Lung (tissue), 12 donors: ENCODE results near the gene ITGA8. TPM values are rescaled to one million over a fixed set of nuclear protein-coding genes. Genes with fewer than 3 reads are reported as not detected.

Source experiments
- ATAC-seq: fragments of 200-7000 bp; cut with Tn5 transposase; one replicate; pipeline ENCODE4 v1.9.1; 2020; ENCODE audit warnings: moderate number of reproducible peaks; ENCODE audit not compliant: insufficient read depth, low FRiP score
- DNase-seq, 3 donors: peaks; one replicate each; pipeline ENCODE4 v3.0.0-alpha.2; 2013 to 2017
- H3K27ac ChIP-seq, 2 donors: one replicate each; pipeline ENCODE4 v1.5.1; 2013; ENCODE audit warnings: mild to moderate bottlenecking in 2 of 2, moderate library complexity in 2 of 2, control low read depth in 1 of 2, inconsistent platforms in 1 of 2, low read depth in 1 of 2, low read length in 1 of 2
- H3K27me3 ChIP-seq, 3 donors: one replicate each; pipeline ENCODE4 v1.5.1; 2013; ENCODE audit warnings: low read length in 2 of 3; ENCODE audit not compliant: control insufficient read depth in 3 of 3, insufficient read depth in 3 of 3
- H3K36me3 ChIP-seq, 4 donors: one replicate each; pipeline ENCODE4 v1.5.1; 2013; ENCODE audit warnings: low read length in 4 of 4, mild to moderate bottlenecking in 1 of 4, moderate library complexity in 1 of 4; ENCODE audit not compliant: control insufficient read depth in 4 of 4, insufficient read depth in 4 of 4
- H3K4me1 ChIP-seq, 5 donors: one replicate each; pipeline ENCODE4 v1.5.1; 2013; ENCODE audit warnings: low read length in 5 of 5, mild to moderate bottlenecking in 2 of 5, moderate library complexity in 1 of 5; ENCODE audit not compliant: control insufficient read depth in 5 of 5, insufficient read depth in 5 of 5
- H3K4me3 ChIP-seq: one replicate; pipeline ENCODE4 v1.5.1; 2013; ENCODE audit warnings: mild to moderate bottlenecking, control low read depth, moderate library complexity
- H3K9ac ChIP-seq, 2 donors: one replicate each; pipeline ENCODE4 v1.5.1; 2013; ENCODE audit warnings: low read length in 2 of 2, control low read depth in 1 of 2; ENCODE audit not compliant: insufficient read depth in 1 of 2
- H3K9me3 ChIP-seq, 4 donors: one replicate each; pipeline ENCODE4 v1.5.1; 2013; ENCODE audit warnings: low read length in 3 of 4, mild to moderate bottlenecking in 1 of 4, moderate library complexity in 1 of 4; ENCODE audit not compliant: control insufficient read depth in 4 of 4, insufficient read depth in 3 of 4
- WGBS, 2 donors: extraction: QIAGEN DNeasy Blood & Tissue Kit; methylation state at CpG; one replicate each; pipeline ENCODE4 v1.1.7; 2013; 5-methylcytosine and 5-hydroxymethylcytosine counted together
- polyA plus RNA-seq, 2 donors: library from polyadenylated mRNA; stranded (reverse); fragments of 200-250 nt; gene quantifications; one replicate each; pipeline ENCODE4 v1.2.1, GENCODE V29; 2013
- total RNA-seq, 2 donors: library from RNA; depleted of rRNA in 1 of 2; stranded (reverse); fragments of >200 nt in 1 of 2; gene quantifications; one replicate each; pipeline ENCODE4 v1.2.1, GENCODE V29; 2014 to 2021
- TF ChIP-seq, protein P1 (sequence below): IDR thresholded peaks from 2 replicates; pipeline ENCODE4 v1.5.1; 2012; ENCODE audit warnings: mild to moderate bottlenecking; ENCODE audit errors: control extremely low read depth, extremely low read depth
- donor health status: control.
- donor health status: control.
- donor health status: Bipolar disorder and iron deficiency.
- donor health status: healthy.
- donor health status: DM: yes; HTN: yes; CAD: no.

The ITGA8 gene
- total and polyA plus RNA-seq, 4 donors, result 3.9 to 124 (median 13.6) TPM

- DNase-seq, result no peak
These were observed 29.7 kb downstream of the ITGA8 start for GRCh38 chr10:15690031-15690430.

GRCh38 chr10:15684768-15685167, 35.0 kb downstream of the ITGA8 start:
- peaks cover 0 to 42% (median 5%) of the 10 kb centered on the region in 5 donors for H3K4me1 ChIP-seq
- TF ChIP-seq, protein P1, sequence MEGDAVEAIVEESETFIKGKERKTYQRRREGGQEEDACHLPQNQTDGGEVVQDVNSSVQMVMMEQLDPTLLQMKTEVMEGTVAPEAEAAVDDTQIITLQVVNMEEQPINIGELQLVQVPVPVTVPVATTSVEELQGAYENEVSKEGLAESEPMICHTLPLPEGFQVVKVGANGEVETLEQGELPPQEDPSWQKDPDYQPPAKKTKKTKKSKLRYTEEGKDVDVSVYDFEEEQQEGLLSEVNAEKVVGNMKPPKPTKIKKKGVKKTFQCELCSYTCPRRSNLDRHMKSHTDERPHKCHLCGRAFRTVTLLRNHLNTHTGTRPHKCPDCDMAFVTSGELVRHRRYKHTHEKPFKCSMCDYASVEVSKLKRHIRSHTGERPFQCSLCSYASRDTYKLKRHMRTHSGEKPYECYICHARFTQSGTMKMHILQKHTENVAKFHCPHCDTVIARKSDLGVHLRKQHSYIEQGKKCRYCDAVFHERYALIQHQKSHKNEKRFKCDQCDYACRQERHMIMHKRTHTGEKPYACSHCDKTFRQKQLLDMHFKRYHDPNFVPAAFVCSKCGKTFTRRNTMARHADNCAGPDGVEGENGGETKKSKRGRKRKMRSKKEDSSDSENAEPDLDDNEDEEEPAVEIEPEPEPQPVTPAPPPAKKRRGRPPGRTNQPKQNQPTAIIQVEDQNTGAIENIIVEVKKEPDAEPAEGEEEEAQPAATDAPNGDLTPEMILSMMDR, result no peak
- H3K4me3 ChIP-seq, result no peak overlapping the region
- no peak overlapping the region for H3K27ac ChIP-seq
- ATAC-seq (no peak), DNase-seq (peak in 1 of 3 donors; percentile 33)
- no peaks in the 10 kb centered on the region for H3K9me3 ChIP-seq
- peaks cover 0 to 7% (median 0%) of the 10 kb centered on the region in 4 donors for H3K36me3 ChIP-seq
- H3K27me3 ChIP-seq, result no peaks in the 10 kb centered on the region
- no peak overlapping the region for H3K9ac ChIP-seq
- WGBS, 2 donors, result 19 to 43% methylated on average over 4 of the region's 4 CpGs

More at GRCh38 chr10:15690031-15690430, 29.7 kb downstream of the ITGA8 start:
- Histone ChIP-seq H3K36me3 (peaks cover 0 to 3% (median 0%) of the 10 kb centered on the region in 4 donors), H3K27ac (no peak overlapping the region), H3K27me3 (no peaks in the 10 kb centered on the region), H3K9ac (no peak overlapping the region), H3K9me3 (no peaks in the 10 kb centered on the region), H3K4me1 (peaks cover 0 to 8% (median 0%) of the 10 kb centered on the region in 5 donors), H3K4me3 (no peak overlapping the region)
- WGBS, 2 donors, result 86 to 88% methylated on average over 5 of the region's 5 CpGs
- ATAC-seq, result no peak
- TF ChIP-seq, protein P1, result no peak

- TF ChIP-seq, protein P1, result no peak
- ATAC-seq (no peak), DNase-seq (peak; percentile 54 to 91 (median 89))
- H3K4me1 ChIP-seq, result peaks cover 0 to 49% (median 5%) of the 10 kb centered on the region in 5 donors
- H3K4me3 ChIP-seq, result no peak overlapping the region
- peaks cover 0 to 13% (median 3%) of the 10 kb centered on the region in 4 donors for H3K36me3 ChIP-seq
- H3K9ac ChIP-seq, result no peak overlapping the region
- H3K27ac ChIP-seq, result no peak overlapping the region
- WGBS, 2 donors, result 61 to 68% methylated on average over 4 of the region's 4 CpGs
- H3K9me3 ChIP-seq, result no peaks in the 10 kb centered on the region
- H3K27me3 ChIP-seq, result no peaks in the 10 kb centered on the region
These were observed 38.6 kb downstream of the ITGA8 start for GRCh38 chr10:15681076-15681475.

GRCh38 chr10:15678851-15679250, 40.9 kb downstream of the ITGA8 start:
- no peak for ATAC-seq
- Histone ChIP-seq H3K27me3 (no peaks in the 10 kb centered on the region), H3K4me1 (peaks cover 0 to 43% (median 5%) of the 10 kb centered on the region in 5 donors), H3K9me3 (no peaks in the 10 kb centered on the region), H3K36me3 (peaks cover 0 to 12% (median 4%) of the 10 kb centered on the region in 4 donors), H3K9ac (no peak overlapping the region), H3K27ac (no peak overlapping the region), H3K4me3 (no peak overlapping the region)
- WGBS, 2 donors, result 77 to 91% methylated on average over 3 of the region's 3 CpGs
- TF ChIP-seq, protein P1, result no peak
- DNase-seq, result no peak
